ENCODE data around the gene SPECC1. TPM values are rescaled to one million over a fixed set of nuclear protein-coding genes. Genes with fewer than 3 reads are reported as not detected.
"Not testable (repeated sequence)": the region's sequence is repeated elsewhere in the genome, so short reads cannot be mapped to it uniquely, and the experiment has no call there.

SPECC1 gene
- total RNA-seq, 2 experiments from 2014 or later: 9.6 to 10.3 TPM

- no peak overlapping the region for H3K4me3 Mint-ChIP-seq
Measured at GRCh38 chr17:20256144-20256543, 247.0 kb downstream of the SPECC1 start.

GRCh38 chr17:20257008-20257407 lies 247.8 kb downstream of the SPECC1 start:
- no peak overlapping the region for H3K27ac Mint-ChIP-seq
- peaks cover 10% of the 10 kb centered on the region for H3K4me1 Mint-ChIP-seq
- H3K36me3 Mint-ChIP-seq (ENCODE audit: low read depth): peaks cover 16% of the 10 kb centered on the region
- peaks cover 11% of the 10 kb centered on the region for H3K9me3 Mint-ChIP-seq
- H3K4me3 Mint-ChIP-seq: no peak overlapping the region
- DNase-seq: no peak
- ChIA-PET CTCF (interaction anchor here (1.8 kb wide), 1 partner anchor 30 kb away, joined by 5 read pairs; no protein-coding TSS in a partner anchor), POLR2A (no interaction called here)
- no peaks in the 10 kb centered on the region for H3K27me3 Mint-ChIP-seq

More at GRCh38 chr17:20256144-20256543, 247.0 kb downstream of the SPECC1 start:
- no peak for DNase-seq
- POLR2A ChIA-PET: no interaction called here
- no peak overlapping the region for H3K27ac Mint-ChIP-seq
- H3K9me3 Mint-ChIP-seq: peaks cover 11% of the 10 kb centered on the region
- CTCF ChIA-PET: interaction anchor here (1.8 kb wide), 1 partner anchor 29 kb away, joined by 5 read pairs; no protein-coding TSS in a partner anchor
- peaks cover 10% of the 10 kb centered on the region for H3K4me1 Mint-ChIP-seq
- H3K36me3 Mint-ChIP-seq (ENCODE audit: low read depth): peaks cover 16% of the 10 kb centered on the region
- H3K27me3 Mint-ChIP-seq: no peaks in the 10 kb centered on the region

- no peaks in the 10 kb centered on the region for H3K27me3 Mint-ChIP-seq
- ChIA-PET POLR2A (no interaction called here), CTCF (interaction anchor here (1.8 kb wide), 1 partner anchor 31 kb away, joined by 5 read pairs; no protein-coding TSS in a partner anchor)
- H3K4me1 Mint-ChIP-seq: peaks cover 18% of the 10 kb centered on the region
- no peak for DNase-seq
- no peak overlapping the region for H3K27ac Mint-ChIP-seq
- peaks cover 16% of the 10 kb centered on the region for H3K36me3 Mint-ChIP-seq (ENCODE audit: low read depth)
- peaks cover 11% of the 10 kb centered on the region for H3K9me3 Mint-ChIP-seq
- no peak overlapping the region for H3K4me3 Mint-ChIP-seq
Measured at GRCh38 chr17:20257798-20258197, 248.6 kb downstream of the SPECC1 start.

- no peak overlapping the region for H3K27ac Mint-ChIP-seq
- H3K4me3 Mint-ChIP-seq: no peak overlapping the region
- H3K27me3 Mint-ChIP-seq: no peaks in the 10 kb centered on the region
- H3K36me3 Mint-ChIP-seq (ENCODE audit: low read depth): peaks cover 16% of the 10 kb centered on the region
- DNase-seq: no peak
- ChIA-PET POLR2A (no interaction called here), CTCF (no interaction called here)
- peaks cover 15% of the 10 kb centered on the region for H3K4me1 Mint-ChIP-seq
- peaks cover 11% of the 10 kb centered on the region for H3K9me3 Mint-ChIP-seq
Measured at GRCh38 chr17:20259668-20260067, 250.5 kb downstream of the SPECC1 start.

GRCh38 chr17:20260268-20260667 lies 251.1 kb downstream of the SPECC1 start:
- Mint-ChIP-seq H3K27me3 (no peaks in the 10 kb centered on the region), H3K27ac (no peak overlapping the region), H3K4me3 (no peak overlapping the region), H3K36me3 (ENCODE audit: low read depth) (peaks cover 16% of the 10 kb centered on the region), H3K4me1 (peaks cover 15% of the 10 kb centered on the region), H3K9me3 (peaks cover 11% of the 10 kb centered on the region)
- ChIA-PET CTCF (no interaction called here), POLR2A (no interaction called here)
- DNase-seq: no peak

- H3K27ac Mint-ChIP-seq: peak overlapping the region; percentile 10
- H3K27me3 Mint-ChIP-seq: no peaks in the 10 kb centered on the region
- POLR2A ChIA-PET: no interaction called here
- DNase-seq: no peak
- peaks cover 11% of the 10 kb centered on the region for H3K9me3 Mint-ChIP-seq
- CTCF ChIA-PET: interaction anchor here (1.2 to 1.3 kb wide), 2 partner anchors 8 to 270 kb away, joined by 3 to 4 read pairs; no protein-coding TSS in a partner anchor
- no peak overlapping the region for H3K4me3 Mint-ChIP-seq
- H3K36me3 Mint-ChIP-seq (ENCODE audit: low read depth): peaks cover 12% of the 10 kb centered on the region
- H3K4me1 Mint-ChIP-seq: peaks cover 18% of the 10 kb centered on the region
Measured at GRCh38 chr17:20262226-20263114, 253.3 kb downstream of the SPECC1 start.

GRCh38 chr17:20263115-20263433 lies 253.9 kb downstream of the SPECC1 start:
- H3K4me3 Mint-ChIP-seq; H3K36me3 Mint-ChIP-seq (ENCODE audit: low read depth); H3K27ac Mint-ChIP-seq; POLR2A ChIA-PET; DNase-seq; H3K9me3 Mint-ChIP-seq; H3K27me3 Mint-ChIP-seq: not testable (repeated sequence)
- CTCF ChIA-PET: interaction anchor here (1.2 kb wide), 1 partner anchor 270 kb away, joined by 4 read pairs; no protein-coding TSS in a partner anchor
- peaks cover 22% of the 10 kb centered on the region for H3K4me1 Mint-ChIP-seq

GRCh38 chr17:20263595-20263994 lies 254.4 kb downstream of the SPECC1 start:
- Mint-ChIP-seq H3K27me3 (no peaks in the 10 kb centered on the region), H3K4me1 (peaks cover 19% of the 10 kb centered on the region), H3K27ac (no peak overlapping the region), H3K36me3 (ENCODE audit: low read depth) (peaks cover 2% of the 10 kb centered on the region), H3K4me3 (no peak overlapping the region), H3K9me3 (peaks cover 2% of the 10 kb centered on the region)
- no peak for DNase-seq
- ChIA-PET CTCF (interaction anchor here (1.2 kb wide), 1 partner anchor 271 kb away, joined by 4 read pairs; no protein-coding TSS in a partner anchor), POLR2A (no interaction called here)

GRCh38 chr17:20264996-20265395 lies 255.8 kb downstream of the SPECC1 start:
- Mint-ChIP-seq H3K9me3 (no peaks in the 10 kb centered on the region), H3K4me1 (peaks cover 20% of the 10 kb centered on the region), H3K4me3 (no peak overlapping the region), H3K27ac (no peak overlapping the region), H3K27me3 (no peaks in the 10 kb centered on the region), H3K36me3 (ENCODE audit: low read depth) (no peaks in the 10 kb centered on the region)
- ChIA-PET POLR2A (no interaction called here), CTCF (interaction anchor here (1.6 kb wide), 1 partner anchor 38 kb away, joined by 3 read pairs; no protein-coding TSS in a partner anchor)
- no peak for DNase-seq

GRCh38 chr17:20266806-20267458 lies 257.8 kb downstream of the SPECC1 start:
- CTCF ChIA-PET: no interaction called here
- H3K27ac Mint-ChIP-seq: no peak overlapping the region

GRCh38 chr17:20267459-20267842 lies 258.3 kb downstream of the SPECC1 start:
- H3K27ac Mint-ChIP-seq: no peak overlapping the region
- ChIA-PET POLR2A (no interaction called here), CTCF (no interaction called here)
- no peak for DNase-seq
- no peak overlapping the region for H3K4me3 Mint-ChIP-seq
- H3K27me3 Mint-ChIP-seq: no peaks in the 10 kb centered on the region
- H3K36me3 Mint-ChIP-seq (ENCODE audit: low read depth): no peaks in the 10 kb centered on the region
- H3K4me1 Mint-ChIP-seq: peaks cover 36% of the 10 kb centered on the region
- no peaks in the 10 kb centered on the region for H3K9me3 Mint-ChIP-seq

More at GRCh38 chr17:20266806-20267458, 257.8 kb downstream of the SPECC1 start:
- H3K36me3 Mint-ChIP-seq (ENCODE audit: low read depth): no peaks in the 10 kb centered on the region
- H3K4me1 Mint-ChIP-seq: peaks cover 36% of the 10 kb centered on the region
- H3K27me3 Mint-ChIP-seq: no peaks in the 10 kb centered on the region
- H3K4me3 Mint-ChIP-seq: no peak overlapping the region
- no peaks in the 10 kb centered on the region for H3K9me3 Mint-ChIP-seq
- no peak for DNase-seq
- POLR2A ChIA-PET: no interaction called here

- H3K27ac Mint-ChIP-seq: no peak overlapping the region
- CTCF ChIA-PET: interaction anchor here (0.7 to 0.9 kb wide), 2 partner anchors 8 to 40 kb away, joined by 3 to 4 read pairs; no protein-coding TSS in a partner anchor
Measured at GRCh38 chr17:20270369-20270768, 261.2 kb downstream of the SPECC1 start.

GRCh38 chr17:20271011-20271610 lies 262.0 kb downstream of the SPECC1 start:
- H3K4me3 Mint-ChIP-seq: no peak overlapping the region
- H3K27me3 Mint-ChIP-seq: no peaks in the 10 kb centered on the region
- CTCF ChIA-PET: interaction anchor here (0.9 kb wide), 1 partner anchor 9 kb away, joined by 3 read pairs; no protein-coding TSS in a partner anchor
- no peaks in the 10 kb centered on the region for H3K9me3 Mint-ChIP-seq
- H3K27ac Mint-ChIP-seq: peak overlapping the region; percentile 65
- POLR2A ChIA-PET: interaction anchor here (0.6 to 0.7 kb wide), 2 partner anchors 293 to 894 kb away, joined by 3 read pairs; partner anchors contain the start of gene AKAP10
- H3K4me1 Mint-ChIP-seq: peaks cover 62% of the 10 kb centered on the region
- H3K36me3 Mint-ChIP-seq (ENCODE audit: low read depth): no peaks in the 10 kb centered on the region
- no peak for DNase-seq

More at GRCh38 chr17:20270369-20270768, 261.2 kb downstream of the SPECC1 start:
- Mint-ChIP-seq H3K36me3 (ENCODE audit: low read depth) (no peaks in the 10 kb centered on the region), H3K4me1 (peaks cover 55% of the 10 kb centered on the region), H3K9me3 (no peaks in the 10 kb centered on the region), H3K4me3 (no peak overlapping the region), H3K27me3 (no peaks in the 10 kb centered on the region)
- POLR2A ChIA-PET: interaction anchor here (0.6 kb wide), 1 partner anchor 893 kb away, joined by 3 read pairs; no protein-coding TSS in a partner anchor
- DNase-seq: no peak

Data from activated CD4-positive, alpha-beta memory T cell treated with anti-CD3 and anti-CD28 coated beads, Interleukin-2, amount 10 ng/mL, durations not matched to agents 7 days and 5 days (primary cell).